GM18499 (cell line): ENCODE data around the gene PDZD8.

Experiments used
- ATAC-seq: cut with Tn5 transposase; IDR thresholded peaks from one replicate; pipeline ENCODE4 v1.9.1; 2021; ENCODE audit warnings: moderate number of reproducible peaks; ENCODE audit not compliant: insufficient read depth, unreplicated experiment

PDZD8 gene

GRCh38 chr10:117399341-117400196 is 24.3 kb upstream of the PDZD8 start:
- no peak for ATAC-seq

GRCh38 chr10:117398029-117398428 is 22.8 kb upstream of the PDZD8 start:
- no peak for ATAC-seq

DNA sequence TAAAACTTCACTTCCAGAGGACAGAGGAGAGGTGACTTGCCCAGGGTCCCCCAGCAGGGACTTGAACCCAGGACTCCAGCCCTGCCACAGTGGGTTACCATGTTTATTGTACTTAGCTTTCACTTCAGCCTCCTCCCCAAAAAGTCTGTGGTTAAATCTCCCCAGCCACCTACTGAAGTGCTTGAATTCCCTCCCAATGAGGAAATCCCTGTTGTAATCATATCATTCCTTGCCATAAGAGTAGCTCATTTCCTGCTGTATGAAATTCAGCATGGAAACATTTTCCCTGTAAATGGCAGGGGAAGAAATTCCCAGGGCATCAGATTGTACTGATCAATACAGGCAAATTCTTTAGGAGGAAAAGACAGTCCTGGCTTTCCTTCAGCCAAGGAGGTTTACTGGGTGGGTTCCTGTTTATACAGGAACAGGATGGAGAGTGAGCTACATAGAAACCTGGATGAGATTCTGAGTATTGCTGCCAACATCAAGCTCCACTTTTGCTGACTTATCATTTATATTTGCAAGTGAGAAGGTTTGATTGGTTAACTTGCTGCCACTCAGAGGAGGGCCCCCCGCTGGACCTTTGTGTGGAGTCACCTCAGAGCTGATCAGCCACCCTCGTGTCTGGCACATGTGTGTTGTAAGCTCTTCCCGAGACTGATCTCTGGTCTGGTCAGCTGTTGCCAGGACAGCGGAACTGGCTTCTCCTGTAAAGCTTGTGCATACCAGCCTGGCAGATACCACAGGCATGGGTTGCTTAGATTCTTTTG is 16.4 kb upstream of the PDZD8 start:
- ATAC-seq: no peak

GRCh38 chr10:117390420-117390819 is 15.2 kb upstream of the PDZD8 start:
- no peak for ATAC-seq

GRCh38 chr10:117386805-117387204 is 11.6 kb upstream of the PDZD8 start:
- no peak for ATAC-seq

GRCh38 chr10:117382861-117383260 is 7.6 kb upstream of the PDZD8 start:
- ATAC-seq: no peak

DNA sequence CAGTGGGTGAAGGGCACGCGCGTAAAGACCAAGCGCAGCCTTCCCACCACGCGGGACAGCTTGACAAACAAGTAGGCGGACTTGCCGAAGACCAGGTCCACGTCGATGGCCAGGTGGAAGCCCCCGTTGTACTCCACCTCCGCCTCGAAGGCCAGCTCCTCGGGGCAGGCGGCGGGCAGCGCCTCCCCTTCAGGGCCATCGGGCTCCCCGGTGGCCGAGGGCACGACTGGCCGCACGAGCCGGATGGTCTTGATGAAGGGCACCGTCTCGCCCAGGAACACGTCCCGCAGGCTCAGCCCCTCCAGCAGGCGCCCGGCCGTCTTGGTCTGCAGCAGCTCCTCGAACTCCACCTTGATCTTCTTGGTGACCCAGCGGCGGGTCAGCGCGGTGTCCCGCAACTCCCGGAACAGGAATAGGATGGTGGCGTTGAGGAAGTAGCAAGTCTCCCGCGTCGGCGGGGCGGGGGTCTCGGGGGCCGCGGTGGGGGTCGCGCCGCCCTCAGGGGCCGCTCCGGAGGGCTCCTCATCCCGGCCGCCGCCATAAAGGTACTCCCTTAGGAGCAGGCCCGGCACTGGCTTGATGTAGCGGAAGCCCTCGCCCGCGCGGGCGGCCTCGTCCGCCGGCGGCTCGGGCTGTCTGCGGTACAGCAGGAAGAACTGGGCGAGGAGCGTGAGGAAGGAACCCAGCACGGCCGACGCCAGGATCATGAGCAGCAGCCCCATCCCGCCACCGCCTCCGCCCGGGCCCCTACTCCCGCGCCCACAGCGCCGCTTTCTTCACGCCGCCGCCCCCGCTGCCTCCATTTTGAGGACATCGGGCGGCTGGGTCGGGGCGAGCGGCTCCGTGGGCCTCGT is 507 bp downstream of the PDZD8 start:
- peak; percentile 6 for ATAC-seq

GRCh38 chr10:117373823-117374505 is 1.3 kb downstream of the PDZD8 start:
- ATAC-seq: no peak

GRCh38 chr10:117370205-117370604 is 5.0 kb downstream of the PDZD8 start:
- ATAC-seq: no peak

DNA sequence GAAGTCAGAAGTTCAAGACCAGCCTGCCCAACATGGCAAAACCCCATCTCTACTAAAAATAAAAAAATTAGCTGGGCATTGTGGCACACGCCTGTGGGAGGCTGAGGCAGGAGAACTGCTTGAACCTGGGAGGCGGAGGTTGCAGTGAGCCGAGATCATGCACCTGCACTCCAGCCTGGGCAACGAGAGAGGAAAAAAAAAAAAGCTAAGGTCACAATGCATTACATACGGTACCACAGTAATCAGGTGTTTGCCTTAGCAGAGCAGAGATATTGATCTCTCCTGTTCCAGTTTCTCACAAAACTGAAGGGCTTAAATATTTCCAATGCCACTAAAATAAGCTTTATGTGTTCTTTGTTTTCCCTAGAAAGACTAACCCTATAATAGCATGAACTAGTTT is 7.5 kb downstream of the PDZD8 start:
- ATAC-seq: no peak

DNA sequence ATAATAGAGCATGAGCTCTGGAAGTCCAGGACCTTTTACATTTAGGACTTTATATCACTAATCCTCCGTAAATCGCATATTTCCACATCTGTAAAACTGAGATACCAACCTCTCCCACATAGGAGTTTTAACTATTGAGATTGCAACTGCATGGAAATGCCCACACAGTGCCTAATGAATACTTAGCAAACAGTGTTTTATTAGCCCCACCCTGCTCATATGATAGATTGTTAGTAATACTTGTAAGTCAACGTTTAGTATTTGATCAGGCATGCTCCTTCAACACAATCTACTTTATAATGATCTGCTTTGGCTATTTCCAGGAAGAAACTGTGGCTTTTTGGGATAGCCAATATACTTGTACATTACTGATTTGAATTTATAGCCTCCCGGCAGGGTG is 8.5 kb downstream of the PDZD8 start:
- ATAC-seq: no peak

DNA sequence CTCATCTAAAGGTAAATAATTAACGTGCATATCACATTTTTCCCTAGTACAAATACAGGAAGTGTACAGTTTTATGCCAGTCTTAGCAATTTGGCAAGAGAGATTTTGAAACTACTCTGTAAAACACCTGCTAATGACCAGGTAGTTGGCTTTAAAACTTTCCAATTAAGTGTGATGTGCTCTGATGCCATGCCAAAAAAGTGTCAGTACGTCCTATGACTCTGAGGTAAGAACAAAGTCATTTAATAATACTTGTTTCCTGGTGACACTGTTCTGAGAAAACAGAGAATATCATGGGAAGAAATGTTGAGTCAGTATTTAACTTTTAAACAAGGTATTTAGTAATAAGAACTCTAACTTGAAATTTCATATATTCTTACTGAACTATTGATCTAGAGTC is 9.6 kb downstream of the PDZD8 start:
- no peak for ATAC-seq

- ATAC-seq: no peak
These were observed 10.9 kb downstream of the PDZD8 start for GRCh38 chr10:117364110-117364960.

GRCh38 chr10:117363028-117363427 is 12.2 kb downstream of the PDZD8 start:
- ATAC-seq: peak; percentile 60

- no peak for ATAC-seq
These were observed 12.9 kb downstream of the PDZD8 start for GRCh38 chr10:117362313-117362712.

GRCh38 chr10:117360994-117361667 is 14.1 kb downstream of the PDZD8 start:
- ATAC-seq: no peak

DNA sequence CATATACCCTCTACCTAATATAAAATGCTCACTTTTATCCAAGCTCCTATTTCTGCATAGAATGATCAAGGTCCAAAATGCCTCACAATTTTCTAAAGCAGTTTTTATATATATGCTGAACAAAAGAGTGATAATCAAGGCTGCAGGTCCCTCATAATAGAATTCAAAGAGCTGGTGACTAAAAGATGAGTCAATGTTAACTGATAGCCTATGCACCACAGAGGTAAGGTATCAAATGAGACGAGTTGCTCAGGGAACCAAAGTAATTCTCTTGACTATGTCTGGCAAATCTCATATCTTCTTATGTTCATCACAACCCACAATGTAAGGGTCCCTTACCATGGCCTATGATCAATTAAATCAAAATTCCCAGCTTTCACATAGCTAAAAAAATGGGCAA is 15.2 kb downstream of the PDZD8 start:
- ATAC-seq: no peak

GRCh38 chr10:117355072-117355471 is 20.2 kb downstream of the PDZD8 start:
- ATAC-seq: no peak

DNA sequence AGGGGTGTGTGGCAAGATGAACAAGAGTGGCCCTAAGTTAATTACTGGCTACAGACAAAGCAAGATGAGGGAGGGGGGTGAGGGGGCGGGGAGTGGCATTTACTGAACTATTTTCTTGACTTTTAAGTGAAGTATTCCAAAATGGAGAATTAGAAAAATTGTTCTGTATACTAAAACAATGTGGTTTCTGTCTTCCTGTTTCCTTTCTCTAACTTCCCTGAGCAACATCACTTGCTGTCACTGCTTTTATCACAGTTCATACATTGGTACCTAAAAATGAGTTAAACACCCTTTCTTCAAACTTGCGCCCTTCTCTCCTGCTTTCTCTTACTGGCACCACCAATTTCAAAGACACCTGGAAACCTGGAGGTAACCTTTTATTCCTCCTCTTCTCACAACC is 21.6 kb downstream of the PDZD8 start:
- ATAC-seq: no peak
